ENCODE results near the gene MYBPC1.

Gene MYBPC1

DNA sequence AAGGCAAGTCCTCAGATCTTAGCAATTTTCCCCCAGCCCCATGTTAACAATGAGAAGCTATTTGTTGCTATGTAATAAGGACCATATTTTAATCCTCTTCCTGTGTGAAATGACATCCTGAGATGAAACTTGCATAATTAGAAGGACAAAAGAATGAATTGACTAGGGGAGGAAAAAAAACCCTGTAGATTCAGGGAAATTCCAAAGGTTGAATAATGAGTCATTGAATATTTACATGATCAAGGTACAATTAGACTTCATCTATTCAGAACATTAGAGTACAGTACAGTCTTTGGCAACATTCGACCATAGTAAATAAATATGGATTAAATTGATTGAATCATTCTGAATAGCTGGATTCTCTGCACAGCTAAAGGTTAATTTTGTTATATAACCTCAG lies 9.4 kb downstream of the MYBPC1 start:
- Histone ChIP-seq H3K4me3 (ENCODE audit: insufficient read depth, low read length, poor library complexity, severe bottlenecking) (no peak overlapping the region), H3K79me2 (ENCODE audit: insufficient read depth, low read length) (no peaks in the 10 kb centered on the region), H3K9me3 (ENCODE audit: insufficient read depth, low read length) (no peaks in the 10 kb centered on the region), H3K9me2 (replicated peaks; ENCODE audit: insufficient read depth, low read length) (no peaks in the 10 kb centered on the region), H3K36me3 (ENCODE audit: low read length) (no peaks in the 10 kb centered on the region), H3K27ac (ENCODE audit: low read depth, low read length) (no peak overlapping the region), H3K27me3 (ENCODE audit: low read length) (no peaks in the 10 kb centered on the region), H2AFZ (ENCODE audit: low read depth, low read length, severe bottlenecking) (no peak overlapping the region), H3K9ac (ENCODE audit: low read length) (no peak overlapping the region), H4K20me1 (ENCODE audit: low read depth, low read length) (no peaks in the 10 kb centered on the region), H3F3A (ENCODE audit: insufficient read depth) (no peaks in the 10 kb centered on the region), H3K4me2 (ENCODE audit: low read depth, low read length, poor library complexity, severe bottlenecking) (no peak overlapping the region)
- TF ChIP-seq EZH2phosphoT487 (conservative IDR thresholded peaks at IDR 0.05; ENCODE audit: low read length) = no peak
- no peak for TF ChIP-seq CTCF (IDR thresholded peaks at IDR 0.05; ENCODE audit: insufficient read depth, low read length, poor library complexity, severe bottlenecking)

DNA sequence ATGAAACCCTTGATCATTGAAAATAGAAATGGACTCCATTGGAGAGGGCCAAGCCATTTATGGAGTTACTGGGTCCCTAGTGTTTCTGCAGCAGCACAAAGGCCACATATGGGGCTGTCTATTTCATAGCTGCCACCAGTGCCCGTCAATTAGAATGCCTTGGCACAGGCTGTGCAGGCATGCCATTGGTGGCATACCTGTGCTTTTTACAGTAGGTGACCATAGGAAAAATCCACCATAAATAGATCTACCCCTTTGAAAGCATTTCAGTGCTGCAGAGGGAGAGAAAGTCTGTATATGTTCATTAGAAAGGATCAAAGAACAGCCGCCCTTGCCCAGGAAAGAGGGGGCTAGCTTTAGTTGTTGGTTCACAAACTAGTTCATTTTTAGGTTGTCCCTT lies 13.1 kb downstream of the MYBPC1 start:
- Histone ChIP-seq H3K9ac (ENCODE audit: low read length) (no peak overlapping the region), H3K27me3 (ENCODE audit: low read length) (no peaks in the 10 kb centered on the region), H3K4me2 (ENCODE audit: low read depth, low read length, poor library complexity, severe bottlenecking) (no peak overlapping the region), H3K36me3 (ENCODE audit: low read length) (no peaks in the 10 kb centered on the region), H3K4me3 (ENCODE audit: insufficient read depth, low read length, poor library complexity, severe bottlenecking) (no peak overlapping the region), H4K20me1 (ENCODE audit: low read depth, low read length) (no peaks in the 10 kb centered on the region), H2AFZ (ENCODE audit: low read depth, low read length, severe bottlenecking) (no peak overlapping the region), H3K9me2 (replicated peaks; ENCODE audit: insufficient read depth, low read length) (no peaks in the 10 kb centered on the region), H3K27ac (ENCODE audit: low read depth, low read length) (no peak overlapping the region), H3F3A (ENCODE audit: insufficient read depth) (no peaks in the 10 kb centered on the region), H3K79me2 (ENCODE audit: insufficient read depth, low read length) (no peaks in the 10 kb centered on the region), H3K9me3 (ENCODE audit: insufficient read depth, low read length) (no peaks in the 10 kb centered on the region)
- no peak for TF ChIP-seq EZH2phosphoT487 (conservative IDR thresholded peaks at IDR 0.05; ENCODE audit: low read length)
- no peak for TF ChIP-seq CTCF (IDR thresholded peaks at IDR 0.05; ENCODE audit: insufficient read depth, low read length, poor library complexity, severe bottlenecking)

DNA sequence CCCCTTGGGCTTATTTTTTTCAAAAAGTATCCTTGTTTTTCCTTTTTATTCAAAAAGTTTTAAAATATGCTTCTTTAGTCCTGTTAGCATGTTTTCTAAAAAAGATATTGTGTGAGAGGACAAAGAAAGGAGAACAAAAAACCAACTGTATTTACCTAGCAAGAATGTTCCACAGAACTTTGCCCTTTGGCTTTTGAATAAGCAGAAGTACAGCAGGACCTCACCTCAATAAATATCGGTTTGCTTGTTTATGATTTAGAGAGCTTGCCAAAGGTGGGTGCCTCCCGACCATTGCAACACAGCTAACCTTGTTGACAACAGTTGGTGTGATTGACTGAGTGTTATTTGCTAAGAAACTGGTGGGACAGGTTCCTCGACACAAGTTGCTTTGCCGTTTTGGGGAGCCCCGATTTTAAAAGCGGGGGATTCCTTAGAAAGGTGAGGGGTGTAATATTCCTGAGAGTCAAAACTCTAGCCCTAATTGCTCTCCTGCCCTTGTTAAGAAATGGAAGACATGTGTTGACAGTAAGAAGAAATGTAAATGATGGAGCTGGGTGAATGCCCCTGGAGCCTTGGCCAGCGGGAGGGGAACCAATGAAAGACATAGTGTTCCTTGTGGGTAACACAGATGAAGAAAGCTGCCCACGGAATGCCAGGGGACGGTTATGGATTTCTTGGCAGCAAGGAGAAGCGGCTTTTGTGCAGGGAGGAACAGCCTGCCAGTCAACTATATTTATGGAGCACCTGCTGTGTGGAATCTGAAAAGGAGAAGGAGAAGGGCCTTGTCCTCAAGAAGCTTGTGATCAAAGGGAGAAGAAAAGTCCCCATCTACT lies 13.7 kb downstream of the MYBPC1 start:
- Histone ChIP-seq H3K27ac (ENCODE audit: low read depth, low read length) (no peak overlapping the region), H3K9me2 (replicated peaks; ENCODE audit: insufficient read depth, low read length) (no peaks in the 10 kb centered on the region), H2AFZ (ENCODE audit: low read depth, low read length, severe bottlenecking) (no peak overlapping the region), H3F3A (ENCODE audit: insufficient read depth) (no peaks in the 10 kb centered on the region), H3K9ac (ENCODE audit: low read length) (no peak overlapping the region), H3K4me2 (ENCODE audit: low read depth, low read length, poor library complexity, severe bottlenecking) (no peak overlapping the region), H4K20me1 (ENCODE audit: low read depth, low read length) (no peaks in the 10 kb centered on the region), H3K9me3 (ENCODE audit: insufficient read depth, low read length) (no peaks in the 10 kb centered on the region), H3K36me3 (ENCODE audit: low read length) (no peaks in the 10 kb centered on the region), H3K4me3 (ENCODE audit: insufficient read depth, low read length, poor library complexity, severe bottlenecking) (no peak overlapping the region), H3K79me2 (ENCODE audit: insufficient read depth, low read length) (no peaks in the 10 kb centered on the region), H3K27me3 (ENCODE audit: low read length) (no peaks in the 10 kb centered on the region)
- no peak for TF ChIP-seq CTCF (IDR thresholded peaks at IDR 0.05; ENCODE audit: insufficient read depth, low read length, poor library complexity, severe bottlenecking)
- TF ChIP-seq EZH2phosphoT487 (conservative IDR thresholded peaks at IDR 0.05; ENCODE audit: low read length) = no peak

Measured in SU-DHL-6 (cell line).